Measurements from ENCODE around the gene CEP112. TPM values are rescaled to one million over a fixed set of nuclear protein-coding genes. Genes with fewer than 3 reads are reported as not detected.

The CEP112 gene
- total RNA-seq, 1 experiment from 2014 or later = 6.1 TPM

DNA sequence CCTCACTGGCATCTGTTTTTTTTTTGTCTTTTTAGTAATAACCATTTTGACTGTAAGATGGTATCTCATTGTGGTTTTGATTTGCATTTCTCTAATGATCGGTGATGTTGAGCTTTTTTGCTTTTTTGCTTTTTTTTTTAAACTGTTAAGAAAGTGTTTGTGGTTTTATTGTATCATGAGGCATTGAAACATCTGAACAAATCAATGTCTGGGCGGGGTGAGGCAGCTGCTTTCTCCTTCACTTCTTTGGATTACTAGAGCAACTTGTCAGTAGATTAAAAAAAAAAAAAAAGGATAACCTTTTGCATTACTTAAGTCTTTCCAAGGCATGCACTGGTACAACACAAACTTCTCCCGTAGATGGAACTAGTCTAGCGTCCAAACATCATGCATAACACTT lies 191.7 kb downstream of the CEP112 start (continued):
- TF ChIP-seq, protein P1, sequence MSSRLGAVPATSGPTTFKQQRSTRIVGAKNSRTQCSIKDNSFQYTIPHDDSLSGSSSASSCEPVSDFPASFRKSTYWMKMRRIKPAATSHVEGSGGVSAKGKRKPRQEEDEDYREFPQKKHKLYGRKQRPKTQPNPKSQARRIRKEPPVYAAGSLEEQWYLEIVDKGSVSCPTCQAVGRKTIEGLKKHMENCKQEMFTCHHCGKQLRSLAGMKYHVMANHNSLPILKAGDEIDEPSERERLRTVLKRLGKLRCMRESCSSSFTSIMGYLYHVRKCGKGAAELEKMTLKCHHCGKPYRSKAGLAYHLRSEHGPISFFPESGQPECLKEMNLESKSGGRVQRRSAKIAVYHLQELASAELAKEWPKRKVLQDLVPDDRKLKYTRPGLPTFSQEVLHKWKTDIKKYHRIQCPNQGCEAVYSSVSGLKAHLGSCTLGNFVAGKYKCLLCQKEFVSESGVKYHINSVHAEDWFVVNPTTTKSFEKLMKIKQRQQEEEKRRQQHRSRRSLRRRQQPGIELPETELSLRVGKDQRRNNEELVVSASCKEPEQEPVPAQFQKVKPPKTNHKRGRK (CRISPR knock-in tag; IDR thresholded peaks at IDR 0.05; ENCODE audit: borderline replicate concordance) = no peak
- TF ChIP-seq, protein P2, sequence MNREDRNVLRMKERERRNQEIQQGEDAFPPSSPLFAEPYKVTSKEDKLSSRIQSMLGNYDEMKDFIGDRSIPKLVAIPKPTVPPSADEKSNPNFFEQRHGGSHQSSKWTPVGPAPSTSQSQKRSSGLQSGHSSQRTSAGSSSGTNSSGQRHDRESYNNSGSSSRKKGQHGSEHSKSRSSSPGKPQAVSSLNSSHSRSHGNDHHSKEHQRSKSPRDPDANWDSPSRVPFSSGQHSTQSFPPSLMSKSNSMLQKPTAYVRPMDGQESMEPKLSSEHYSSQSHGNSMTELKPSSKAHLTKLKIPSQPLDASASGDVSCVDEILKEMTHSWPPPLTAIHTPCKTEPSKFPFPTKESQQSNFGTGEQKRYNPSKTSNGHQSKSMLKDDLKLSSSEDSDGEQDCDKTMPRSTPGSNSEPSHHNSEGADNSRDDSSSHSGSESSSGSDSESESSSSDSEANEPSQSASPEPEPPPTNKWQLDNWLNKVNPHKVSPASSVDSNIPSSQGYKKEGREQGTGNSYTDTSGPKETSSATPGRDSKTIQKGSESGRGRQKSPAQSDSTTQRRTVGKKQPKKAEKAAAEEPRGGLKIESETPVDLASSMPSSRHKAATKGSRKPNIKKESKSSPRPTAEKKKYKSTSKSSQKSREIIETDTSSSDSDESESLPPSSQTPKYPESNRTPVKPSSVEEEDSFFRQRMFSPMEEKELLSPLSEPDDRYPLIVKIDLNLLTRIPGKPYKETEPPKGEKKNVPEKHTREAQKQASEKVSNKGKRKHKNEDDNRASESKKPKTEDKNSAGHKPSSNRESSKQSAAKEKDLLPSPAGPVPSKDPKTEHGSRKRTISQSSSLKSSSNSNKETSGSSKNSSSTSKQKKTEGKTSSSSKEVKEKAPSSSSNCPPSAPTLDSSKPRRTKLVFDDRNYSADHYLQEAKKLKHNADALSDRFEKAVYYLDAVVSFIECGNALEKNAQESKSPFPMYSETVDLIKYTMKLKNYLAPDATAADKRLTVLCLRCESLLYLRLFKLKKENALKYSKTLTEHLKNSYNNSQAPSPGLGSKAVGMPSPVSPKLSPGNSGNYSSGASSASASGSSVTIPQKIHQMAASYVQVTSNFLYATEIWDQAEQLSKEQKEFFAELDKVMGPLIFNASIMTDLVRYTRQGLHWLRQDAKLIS (CRISPR knock-in tag; IDR thresholded peaks at IDR 0.05; ENCODE audit: borderline replicate concordance) = no peak

DNA sequence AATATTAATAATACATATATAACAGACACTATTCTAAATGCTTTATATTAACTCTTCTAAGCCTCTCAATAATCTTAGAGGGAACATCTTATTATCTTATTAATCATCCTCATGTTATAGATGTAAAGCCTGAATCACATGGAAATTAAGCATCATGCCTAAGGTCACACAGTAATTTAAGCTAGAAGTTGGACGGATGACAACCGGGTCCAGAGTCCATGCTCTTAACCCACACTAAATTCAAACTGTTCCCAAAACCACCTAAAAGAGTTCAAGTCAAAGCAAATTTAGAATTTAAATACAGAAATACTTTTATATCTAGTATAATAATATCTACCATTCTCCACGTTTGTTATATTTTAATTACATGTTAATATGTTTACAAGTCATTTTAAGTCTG lies 193.3 kb downstream of the CEP112 start:
- Mint-ChIP-seq H3K4me1 (no peaks in the 10 kb centered on the region), H3K9me3 (peaks cover 19% of the 10 kb centered on the region), H3K36me3 (no peaks in the 10 kb centered on the region), H3K4me3 (no peak overlapping the region), H3K27ac (no peak overlapping the region), H3K27me3 (ENCODE audit: low read depth) (no peaks in the 10 kb centered on the region)
- DNase-seq (ENCODE audit: low spot score) (no peak), ATAC-seq (no peak)
- ChIA-PET CTCF (no interaction called here), POLR2A (interaction anchor here (0.6 kb wide), 1 partner anchor 134 kb away, joined by 3 read pairs; no protein-coding TSS in a partner anchor)
- no peak for TF ChIP-seq ETV6 (CRISPR knock-in tag; IDR thresholded peaks at IDR 0.05)
- no peak for TF ChIP-seq ZNF121 (CRISPR knock-in tag; IDR thresholded peaks at IDR 0.05)
- TF ChIP-seq, protein P3, sequence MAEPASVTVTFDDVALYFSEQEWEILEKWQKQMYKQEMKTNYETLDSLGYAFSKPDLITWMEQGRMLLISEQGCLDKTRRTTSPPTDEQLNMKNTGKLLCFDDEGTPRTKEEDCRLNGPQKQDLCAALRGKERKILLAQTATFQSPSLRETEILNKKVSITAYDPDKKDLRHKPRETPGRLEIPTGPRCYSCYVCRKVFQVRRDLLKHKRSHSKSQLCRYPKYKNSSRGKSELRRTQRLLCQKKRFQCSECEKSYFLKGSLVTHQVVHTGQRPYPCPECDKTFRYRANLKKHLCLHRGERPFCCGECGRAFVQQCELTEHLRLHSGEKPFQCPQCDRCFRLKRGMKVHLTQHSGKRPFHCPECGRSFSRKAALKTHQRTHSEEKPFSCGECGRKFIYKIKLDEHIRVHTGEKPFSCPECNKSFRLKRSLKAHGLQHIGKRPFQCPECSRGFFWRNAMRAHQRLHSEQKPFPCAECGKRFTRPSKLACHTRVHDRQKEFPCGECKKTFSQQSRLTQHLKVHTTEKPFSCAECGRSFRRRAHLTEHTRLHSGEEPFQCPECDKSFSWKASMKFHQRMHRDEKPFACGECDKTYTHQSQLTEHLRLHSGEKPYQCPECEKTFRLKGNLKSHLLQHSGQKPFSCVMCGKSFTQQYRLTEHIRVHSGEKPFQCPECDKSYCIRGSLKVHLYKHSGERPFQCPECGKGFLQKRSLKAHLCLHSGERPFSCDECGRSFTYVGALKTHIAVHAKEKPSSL (CRISPR knock-in tag; conservative IDR thresholded peaks at IDR 0.05) = no peak
- TF ChIP-seq, protein P1 (CRISPR knock-in tag; IDR thresholded peaks at IDR 0.05; ENCODE audit: borderline replicate concordance) = no peak
- TF ChIP-seq ZNF423 (CRISPR knock-in tag; IDR thresholded peaks at IDR 0.05) = no peak
- no peak for TF ChIP-seq TP53 (CRISPR knock-in tag; IDR thresholded peaks at IDR 0.05)
- TF ChIP-seq, protein P4, sequence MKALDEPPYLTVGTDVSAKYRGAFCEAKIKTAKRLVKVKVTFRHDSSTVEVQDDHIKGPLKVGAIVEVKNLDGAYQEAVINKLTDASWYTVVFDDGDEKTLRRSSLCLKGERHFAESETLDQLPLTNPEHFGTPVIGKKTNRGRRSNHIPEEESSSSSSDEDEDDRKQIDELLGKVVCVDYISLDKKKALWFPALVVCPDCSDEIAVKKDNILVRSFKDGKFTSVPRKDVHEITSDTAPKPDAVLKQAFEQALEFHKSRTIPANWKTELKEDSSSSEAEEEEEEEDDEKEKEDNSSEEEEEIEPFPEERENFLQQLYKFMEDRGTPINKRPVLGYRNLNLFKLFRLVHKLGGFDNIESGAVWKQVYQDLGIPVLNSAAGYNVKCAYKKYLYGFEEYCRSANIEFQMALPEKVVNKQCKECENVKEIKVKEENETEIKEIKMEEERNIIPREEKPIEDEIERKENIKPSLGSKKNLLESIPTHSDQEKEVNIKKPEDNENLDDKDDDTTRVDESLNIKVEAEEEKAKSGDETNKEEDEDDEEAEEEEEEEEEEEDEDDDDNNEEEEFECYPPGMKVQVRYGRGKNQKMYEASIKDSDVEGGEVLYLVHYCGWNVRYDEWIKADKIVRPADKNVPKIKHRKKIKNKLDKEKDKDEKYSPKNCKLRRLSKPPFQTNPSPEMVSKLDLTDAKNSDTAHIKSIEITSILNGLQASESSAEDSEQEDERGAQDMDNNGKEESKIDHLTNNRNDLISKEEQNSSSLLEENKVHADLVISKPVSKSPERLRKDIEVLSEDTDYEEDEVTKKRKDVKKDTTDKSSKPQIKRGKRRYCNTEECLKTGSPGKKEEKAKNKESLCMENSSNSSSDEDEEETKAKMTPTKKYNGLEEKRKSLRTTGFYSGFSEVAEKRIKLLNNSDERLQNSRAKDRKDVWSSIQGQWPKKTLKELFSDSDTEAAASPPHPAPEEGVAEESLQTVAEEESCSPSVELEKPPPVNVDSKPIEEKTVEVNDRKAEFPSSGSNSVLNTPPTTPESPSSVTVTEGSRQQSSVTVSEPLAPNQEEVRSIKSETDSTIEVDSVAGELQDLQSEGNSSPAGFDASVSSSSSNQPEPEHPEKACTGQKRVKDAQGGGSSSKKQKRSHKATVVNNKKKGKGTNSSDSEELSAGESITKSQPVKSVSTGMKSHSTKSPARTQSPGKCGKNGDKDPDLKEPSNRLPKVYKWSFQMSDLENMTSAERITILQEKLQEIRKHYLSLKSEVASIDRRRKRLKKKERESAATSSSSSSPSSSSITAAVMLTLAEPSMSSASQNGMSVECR (CRISPR knock-in tag; IDR thresholded peaks at IDR 0.05; ENCODE audit: borderline replicate concordance) = no peak
- no peak for TF ChIP-seq NR2C2 (CRISPR knock-in tag; IDR thresholded peaks at IDR 0.05)
- TF ChIP-seq IRF2 (CRISPR knock-in tag; IDR thresholded peaks at IDR 0.05; ENCODE audit: borderline replicate concordance, low read depth) = no peak
- TF ChIP-seq FOXJ3 (CRISPR knock-in tag; IDR thresholded peaks at IDR 0.05; ENCODE audit: borderline replicate concordance) = no peak
- TF ChIP-seq, protein P5, sequence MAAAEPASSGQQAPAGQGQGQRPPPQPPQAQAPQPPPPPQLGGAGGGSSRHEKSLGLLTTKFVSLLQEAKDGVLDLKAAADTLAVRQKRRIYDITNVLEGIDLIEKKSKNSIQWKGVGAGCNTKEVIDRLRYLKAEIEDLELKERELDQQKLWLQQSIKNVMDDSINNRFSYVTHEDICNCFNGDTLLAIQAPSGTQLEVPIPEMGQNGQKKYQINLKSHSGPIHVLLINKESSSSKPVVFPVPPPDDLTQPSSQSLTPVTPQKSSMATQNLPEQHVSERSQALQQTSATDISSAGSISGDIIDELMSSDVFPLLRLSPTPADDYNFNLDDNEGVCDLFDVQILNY (CRISPR knock-in tag; IDR thresholded peaks at IDR 0.05) = no peak
- TF ChIP-seq SMAD3 (CRISPR knock-in tag; IDR thresholded peaks at IDR 0.05; ENCODE audit: borderline replicate concordance) = no peak
- TF ChIP-seq, protein P6, sequence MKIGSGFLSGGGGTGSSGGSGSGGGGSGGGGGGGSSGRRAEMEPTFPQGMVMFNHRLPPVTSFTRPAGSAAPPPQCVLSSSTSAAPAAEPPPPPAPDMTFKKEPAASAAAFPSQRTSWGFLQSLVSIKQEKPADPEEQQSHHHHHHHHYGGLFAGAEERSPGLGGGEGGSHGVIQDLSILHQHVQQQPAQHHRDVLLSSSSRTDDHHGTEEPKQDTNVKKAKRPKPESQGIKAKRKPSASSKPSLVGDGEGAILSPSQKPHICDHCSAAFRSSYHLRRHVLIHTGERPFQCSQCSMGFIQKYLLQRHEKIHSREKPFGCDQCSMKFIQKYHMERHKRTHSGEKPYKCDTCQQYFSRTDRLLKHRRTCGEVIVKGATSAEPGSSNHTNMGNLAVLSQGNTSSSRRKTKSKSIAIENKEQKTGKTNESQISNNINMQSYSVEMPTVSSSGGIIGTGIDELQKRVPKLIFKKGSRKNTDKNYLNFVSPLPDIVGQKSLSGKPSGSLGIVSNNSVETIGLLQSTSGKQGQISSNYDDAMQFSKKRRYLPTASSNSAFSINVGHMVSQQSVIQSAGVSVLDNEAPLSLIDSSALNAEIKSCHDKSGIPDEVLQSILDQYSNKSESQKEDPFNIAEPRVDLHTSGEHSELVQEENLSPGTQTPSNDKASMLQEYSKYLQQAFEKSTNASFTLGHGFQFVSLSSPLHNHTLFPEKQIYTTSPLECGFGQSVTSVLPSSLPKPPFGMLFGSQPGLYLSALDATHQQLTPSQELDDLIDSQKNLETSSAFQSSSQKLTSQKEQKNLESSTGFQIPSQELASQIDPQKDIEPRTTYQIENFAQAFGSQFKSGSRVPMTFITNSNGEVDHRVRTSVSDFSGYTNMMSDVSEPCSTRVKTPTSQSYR (CRISPR knock-in tag; IDR thresholded peaks at IDR 0.05) = no peak
- no peak for TF ChIP-seq TEAD4 (CRISPR knock-in tag; IDR thresholded peaks at IDR 0.05)
- TF ChIP-seq, protein P7, sequence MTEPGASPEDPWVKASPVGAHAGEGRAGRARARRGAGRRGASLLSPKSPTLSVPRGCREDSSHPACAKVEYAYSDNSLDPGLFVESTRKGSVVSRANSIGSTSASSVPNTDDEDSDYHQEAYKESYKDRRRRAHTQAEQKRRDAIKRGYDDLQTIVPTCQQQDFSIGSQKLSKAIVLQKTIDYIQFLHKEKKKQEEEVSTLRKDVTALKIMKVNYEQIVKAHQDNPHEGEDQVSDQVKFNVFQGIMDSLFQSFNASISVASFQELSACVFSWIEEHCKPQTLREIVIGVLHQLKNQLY (CRISPR knock-in tag; IDR thresholded peaks at IDR 0.05) = no peak

All from WTC11 (cell line).